Measurements from ENCODE around the gene FCRL2.

FCRL2 gene

DNA sequence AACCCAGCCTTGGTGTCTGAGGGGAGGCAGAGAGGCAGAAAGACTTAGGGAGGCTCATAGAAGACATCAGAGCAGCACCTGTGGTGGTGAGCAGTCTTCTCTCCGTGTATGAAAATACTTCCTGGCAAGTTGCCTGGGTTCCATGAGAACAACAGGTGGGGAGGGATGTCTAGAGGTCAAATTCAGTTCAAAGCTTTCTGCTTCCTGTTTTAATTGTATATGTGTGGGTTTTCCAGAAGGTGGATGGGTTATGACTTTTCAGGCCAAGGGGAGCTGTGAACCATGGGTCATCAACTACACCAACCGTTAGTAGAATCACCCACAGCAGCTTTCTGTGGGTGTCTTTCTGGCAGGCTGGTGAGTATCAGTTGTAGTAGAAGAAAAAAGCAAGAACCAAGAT is 4.1 kb upstream of the FCRL2 start:
- Histone ChIP-seq H3K36me3 (ENCODE audit: insufficient read depth, low read length) (no peaks in the 10 kb centered on the region), H3K4me3 (ENCODE audit: low read length, poor library complexity, severe bottlenecking) (no peak overlapping the region), H3K9me2 (replicated peaks; ENCODE audit: low read depth, low read length) (no peaks in the 10 kb centered on the region), H3K79me2 (ENCODE audit: insufficient read depth, low read length) (no peaks in the 10 kb centered on the region), H3K4me2 (ENCODE audit: low read depth, low read length, poor library complexity, severe bottlenecking) (no peak overlapping the region), H3K27me3 (ENCODE audit: insufficient read depth, low read length, poor library complexity, severe bottlenecking) (no peaks in the 10 kb centered on the region), H4K20me1 (ENCODE audit: insufficient read depth, low read length, poor library complexity, severe bottlenecking) (no peaks in the 10 kb centered on the region), H3K9ac (ENCODE audit: low read depth, low read length, poor library complexity, severe bottlenecking) (no peak overlapping the region), H3F3A (ENCODE audit: low read depth) (no peaks in the 10 kb centered on the region), H3K9me3 (ENCODE audit: insufficient read depth, low read depth, low read length) (no peaks in the 10 kb centered on the region), H3K4me1 (ENCODE audit: insufficient read depth, low read length, poor library complexity, severe bottlenecking) (peaks cover 54% of the 10 kb centered on the region), H2AFZ (ENCODE audit: low read length) (no peak overlapping the region)
- TF ChIP-seq EZH2phosphoT487 (IDR thresholded peaks at IDR 0.05; ENCODE audit: borderline replicate concordance), result no peak
- TF ChIP-seq CTCF (conservative IDR thresholded peaks at IDR 0.05; ENCODE audit: low read length), result no peak

- H3K27me3 ChIP-seq (ENCODE audit: insufficient read depth, low read length, poor library complexity, severe bottlenecking), result no peaks in the 10 kb centered on the region
- no peak overlapping the region for H3K9ac ChIP-seq (ENCODE audit: low read depth, low read length, poor library complexity, severe bottlenecking)
- no peak overlapping the region for H3K4me2 ChIP-seq (ENCODE audit: low read depth, low read length, poor library complexity, severe bottlenecking)
- TF ChIP-seq EZH2phosphoT487 (IDR thresholded peaks at IDR 0.05; ENCODE audit: borderline replicate concordance), result no peak
- H2AFZ ChIP-seq (ENCODE audit: low read length), result no peak overlapping the region
- no peaks in the 10 kb centered on the region for H3K79me2 ChIP-seq (ENCODE audit: insufficient read depth, low read length)
- no peak overlapping the region for H3K4me3 ChIP-seq (ENCODE audit: low read length, poor library complexity, severe bottlenecking)
- H4K20me1 ChIP-seq (ENCODE audit: insufficient read depth, low read length, poor library complexity, severe bottlenecking), result no peaks in the 10 kb centered on the region
- no peaks in the 10 kb centered on the region for H3K36me3 ChIP-seq (ENCODE audit: insufficient read depth, low read length)
- H3K9me3 ChIP-seq (ENCODE audit: insufficient read depth, low read depth, low read length), result no peaks in the 10 kb centered on the region
- peaks cover 62% of the 10 kb centered on the region for H3K4me1 ChIP-seq (ENCODE audit: insufficient read depth, low read length, poor library complexity, severe bottlenecking)
- H3K9me2 ChIP-seq (replicated peaks; ENCODE audit: low read depth, low read length), result no peaks in the 10 kb centered on the region
- peaks cover 14% of the 10 kb centered on the region for H3F3A ChIP-seq (ENCODE audit: low read depth)
These were observed 1.6 kb downstream of the FCRL2 start for GRCh38 chr1:157775101-157775870.

GRCh38 chr1:157774412-157774811 is 2.5 kb downstream of the FCRL2 start:
- H3K4me1 ChIP-seq (ENCODE audit: insufficient read depth, low read length, poor library complexity, severe bottlenecking), result peaks cover 62% of the 10 kb centered on the region
- no peaks in the 10 kb centered on the region for H3K36me3 ChIP-seq (ENCODE audit: insufficient read depth, low read length)
- H3K9ac ChIP-seq (ENCODE audit: low read depth, low read length, poor library complexity, severe bottlenecking), result no peak overlapping the region
- no peaks in the 10 kb centered on the region for H4K20me1 ChIP-seq (ENCODE audit: insufficient read depth, low read length, poor library complexity, severe bottlenecking)
- peak overlapping the region; percentile 38 for H3K4me2 ChIP-seq (ENCODE audit: low read depth, low read length, poor library complexity, severe bottlenecking)
- H3K79me2 ChIP-seq (ENCODE audit: insufficient read depth, low read length), result no peaks in the 10 kb centered on the region
- H3K27me3 ChIP-seq (ENCODE audit: insufficient read depth, low read length, poor library complexity, severe bottlenecking), result no peaks in the 10 kb centered on the region
- H3F3A ChIP-seq (ENCODE audit: low read depth), result peaks cover 14% of the 10 kb centered on the region
- no peak overlapping the region for H3K4me3 ChIP-seq (ENCODE audit: low read length, poor library complexity, severe bottlenecking)
- no peaks in the 10 kb centered on the region for H3K9me3 ChIP-seq (ENCODE audit: insufficient read depth, low read depth, low read length)
- H2AFZ ChIP-seq (ENCODE audit: low read length), result no peak overlapping the region
- TF ChIP-seq EZH2phosphoT487 (IDR thresholded peaks at IDR 0.05; ENCODE audit: borderline replicate concordance) (no peak), CTCF (conservative IDR thresholded peaks at IDR 0.05; ENCODE audit: low read length) (no peak)
- H3K9me2 ChIP-seq (replicated peaks; ENCODE audit: low read depth, low read length), result no peaks in the 10 kb centered on the region

Data from Loucy (cell line).